ENCODE data around the gene CADM1.

The CADM1 gene

DNA sequence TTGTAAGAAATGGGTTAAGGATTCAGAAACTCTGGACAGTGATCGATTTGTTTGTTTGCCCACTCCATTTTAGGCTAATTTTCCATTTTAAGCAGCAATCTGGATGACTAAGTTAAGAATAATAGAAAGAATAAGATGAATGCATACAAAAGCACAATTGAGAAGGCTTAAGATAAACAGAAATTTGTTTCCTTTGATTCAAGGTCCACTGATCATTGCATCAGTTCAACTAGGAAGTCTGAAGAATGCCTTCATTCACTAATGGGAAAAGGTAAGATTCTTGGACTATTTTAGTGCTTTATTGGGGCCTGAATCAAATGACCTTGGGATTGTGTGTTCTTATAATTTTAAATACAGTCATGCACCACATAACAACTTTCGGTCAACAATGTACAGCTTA is 140.8 kb downstream of the CADM1 start:
- FAIRE-seq, result no peak
- no peak for DNase-seq (ENCODE audit: insufficient read length, low spot score)

DNA sequence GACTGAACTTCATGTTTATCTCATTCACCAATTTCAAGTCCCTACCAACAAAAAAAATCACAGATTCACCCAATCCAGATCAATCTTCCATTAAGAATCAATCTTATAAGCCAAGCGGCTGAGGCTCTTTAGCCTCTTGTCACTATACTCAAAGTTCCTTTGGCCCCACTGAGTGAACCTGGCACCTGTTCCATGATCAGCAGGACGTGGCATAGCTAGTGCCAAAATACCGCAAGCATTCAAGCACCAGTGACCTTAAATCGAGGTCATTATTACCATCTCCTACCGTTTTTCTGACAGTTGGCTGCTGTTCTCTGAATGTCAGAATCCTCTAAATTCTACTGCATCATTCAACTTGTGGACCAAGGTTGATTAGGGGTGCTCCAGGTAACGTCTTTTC is 141.2 kb downstream of the CADM1 start:
- FAIRE-seq, result no peak
- DNase-seq (ENCODE audit: insufficient read length, low spot score), result no peak

DNA sequence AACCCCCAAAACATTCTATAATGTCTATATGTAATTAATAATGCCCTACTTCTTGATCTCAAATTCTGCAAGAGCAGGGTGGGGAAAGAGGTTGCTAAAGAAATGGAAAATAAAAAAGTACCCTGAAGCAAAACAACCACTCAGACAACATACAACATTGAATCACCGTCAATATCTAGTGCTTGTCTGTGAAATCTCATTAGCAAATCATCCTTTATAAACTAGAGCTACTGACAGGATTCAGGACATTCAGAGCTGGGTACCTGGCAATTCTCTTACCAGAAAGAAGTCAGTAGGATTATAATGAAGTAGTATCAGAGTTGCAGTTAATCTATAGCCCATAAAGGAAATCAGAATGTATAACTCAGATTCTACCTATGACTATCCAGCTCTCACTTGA is 143.2 kb downstream of the CADM1 start:
- DNase-seq (ENCODE audit: insufficient read length, low spot score) (no peak), FAIRE-seq (no peak)

DNA sequence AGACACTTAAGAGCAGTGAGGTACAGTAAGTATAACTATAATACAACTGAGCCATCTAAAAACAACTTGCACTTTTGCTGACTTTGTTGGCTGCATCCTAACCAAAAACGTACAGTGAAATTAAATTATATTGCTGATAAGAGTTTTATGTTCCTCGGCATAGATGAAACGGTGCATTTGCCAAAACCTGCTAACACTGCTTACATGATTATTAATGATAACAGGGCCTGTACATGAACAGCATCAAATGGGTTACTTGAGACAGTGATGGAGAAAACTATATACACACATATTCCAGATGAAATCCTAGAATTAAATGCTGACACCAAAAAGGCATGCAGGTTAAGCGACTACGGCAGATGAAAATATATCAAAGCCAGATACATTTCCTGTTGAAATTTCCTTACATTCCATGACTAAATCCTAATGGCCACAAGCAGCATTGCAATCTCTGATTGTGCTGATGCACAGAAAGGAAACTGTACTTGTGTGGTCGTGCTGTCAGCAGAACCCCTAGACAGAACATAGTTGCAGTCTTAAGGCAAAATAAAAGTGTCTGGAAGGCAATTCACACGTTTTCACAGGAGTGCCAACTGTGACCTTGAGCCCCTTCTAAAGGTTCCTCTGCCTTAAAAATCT is 143.9 kb downstream of the CADM1 start:
- FAIRE-seq (no peak), DNase-seq (ENCODE audit: insufficient read length, low spot score) (no peak)

DNA sequence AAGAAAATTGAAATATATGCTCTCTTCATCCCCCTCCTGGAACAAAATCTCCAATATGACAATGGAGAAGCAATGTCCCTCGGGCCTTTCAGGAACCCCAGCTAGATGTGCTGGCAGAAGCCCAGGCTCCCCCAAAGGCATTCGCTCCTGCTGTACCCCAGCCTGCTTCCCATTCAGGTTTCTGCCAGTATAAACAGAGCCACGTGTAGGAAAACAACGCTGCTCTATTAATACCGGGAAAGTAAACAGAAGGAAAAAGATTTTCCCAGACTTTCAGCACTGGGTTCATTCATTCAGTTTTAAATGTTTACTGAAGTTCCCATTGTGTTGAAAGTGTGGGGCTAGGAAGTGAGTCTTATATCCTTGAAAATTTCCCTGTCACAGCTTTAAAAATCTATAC is 147.1 kb downstream of the CADM1 start:
- DNase-seq (ENCODE audit: insufficient read length, low spot score) (no peak), FAIRE-seq (no peak)

DNA sequence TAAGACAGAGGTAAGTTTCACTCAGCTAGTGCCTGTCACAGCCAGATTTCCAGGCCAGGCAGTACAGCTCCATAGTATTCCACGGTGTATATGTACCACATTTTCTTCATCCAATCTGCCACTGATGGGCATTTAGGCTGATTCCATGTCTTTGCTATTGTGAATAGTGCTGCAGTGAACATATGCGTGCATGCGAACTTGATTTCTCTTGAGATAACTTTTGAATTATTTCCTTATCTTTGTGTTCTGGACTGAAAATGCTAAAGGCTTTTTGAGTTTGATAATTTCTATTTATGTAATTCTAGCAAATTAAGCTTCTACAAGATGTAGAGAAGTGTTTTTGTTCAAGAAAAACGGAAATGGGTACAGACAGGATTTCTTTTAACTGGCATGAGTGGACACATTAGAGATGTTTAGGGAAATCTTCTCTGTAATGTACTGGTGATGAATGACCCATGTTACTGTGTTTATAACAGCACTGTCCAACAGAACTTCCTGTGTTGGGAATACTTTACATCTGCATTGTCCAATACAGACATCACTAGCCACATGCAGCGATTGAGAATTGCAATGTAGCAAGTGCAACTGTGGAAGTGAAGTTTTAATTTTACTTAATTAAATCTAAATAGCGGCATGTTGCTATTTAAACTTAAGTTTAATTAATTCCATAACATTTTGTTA is 151.3 kb downstream of the CADM1 start:
- FAIRE-seq, result no peak
- DNase-seq (ENCODE audit: insufficient read length, low spot score), result no peak

DNA sequence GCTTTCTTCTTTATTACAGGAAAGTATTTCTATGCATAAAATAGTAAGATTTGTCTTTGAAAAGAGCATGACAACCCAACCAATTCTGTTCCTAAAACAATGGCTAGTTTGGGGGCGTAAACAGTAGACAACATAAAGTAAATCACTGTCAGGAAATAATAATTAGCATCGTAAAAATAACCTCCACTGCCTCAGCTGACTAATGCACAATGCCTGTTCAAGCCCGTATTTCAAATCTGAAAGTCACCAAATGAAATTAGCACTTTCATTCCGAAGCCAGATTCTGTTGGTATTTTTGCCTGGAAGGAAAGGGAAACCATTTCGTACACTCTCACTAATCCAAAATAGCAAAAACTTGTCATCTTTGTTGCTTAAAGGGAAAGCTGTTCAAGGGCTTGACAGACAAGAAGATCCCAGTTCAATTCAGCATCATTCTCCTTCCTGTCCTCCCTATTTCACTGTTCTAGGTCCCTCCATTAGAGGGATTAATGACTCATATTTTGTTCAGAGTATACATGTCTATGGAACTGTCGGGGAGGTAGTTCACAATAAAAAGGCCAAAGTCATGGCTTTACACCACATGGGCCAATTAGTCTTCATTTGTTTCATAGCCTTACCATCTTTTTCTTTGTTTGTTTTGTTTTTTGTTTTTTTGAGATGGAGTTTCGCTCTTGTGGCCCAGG is 154.7 kb downstream of the CADM1 start:
- DNase-seq (ENCODE audit: insufficient read length, low spot score) (no peak), FAIRE-seq (no peak)

DNA sequence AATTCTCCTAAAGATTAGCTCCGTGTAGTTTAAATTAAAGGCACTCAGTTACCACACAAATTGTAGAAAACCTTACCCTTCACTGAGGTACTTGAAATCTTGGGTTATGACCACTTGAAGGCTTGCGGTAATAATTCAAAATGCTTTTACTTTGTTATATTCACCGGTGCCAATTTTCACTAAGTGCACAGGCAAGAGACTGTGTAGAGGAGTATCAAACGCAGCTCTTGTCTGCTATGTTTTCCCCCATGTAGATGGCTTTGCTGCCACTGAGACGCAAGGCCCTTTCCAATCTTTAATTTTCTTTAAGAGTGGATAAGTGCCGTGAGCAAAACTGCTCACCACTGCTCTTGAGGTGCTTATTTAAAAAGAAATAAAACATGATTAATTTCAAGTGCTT is 155.8 kb downstream of the CADM1 start:
- FAIRE-seq (no peak), DNase-seq (ENCODE audit: insufficient read length, low spot score) (no peak)

DNA sequence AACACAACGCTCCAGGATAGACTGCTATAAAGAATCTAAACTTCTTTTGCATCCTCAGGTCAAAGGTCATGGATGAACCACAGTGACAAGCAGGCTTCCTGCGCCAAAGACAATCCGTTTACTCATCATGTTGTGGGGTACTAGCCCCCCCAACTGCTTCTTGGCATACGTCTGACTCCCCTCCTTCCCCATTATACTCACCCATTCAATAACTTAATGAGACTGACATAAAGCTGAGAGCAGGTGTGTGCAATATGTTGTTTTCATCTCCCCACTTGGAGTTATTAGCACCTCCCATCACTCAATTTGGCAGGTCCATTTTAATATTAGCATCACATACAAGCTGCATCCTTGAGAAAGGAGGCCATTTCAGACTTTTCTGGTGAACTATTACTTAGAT is 157.1 kb downstream of the CADM1 start:
- FAIRE-seq (no peak), DNase-seq (ENCODE audit: insufficient read length, low spot score) (no peak)

DNA sequence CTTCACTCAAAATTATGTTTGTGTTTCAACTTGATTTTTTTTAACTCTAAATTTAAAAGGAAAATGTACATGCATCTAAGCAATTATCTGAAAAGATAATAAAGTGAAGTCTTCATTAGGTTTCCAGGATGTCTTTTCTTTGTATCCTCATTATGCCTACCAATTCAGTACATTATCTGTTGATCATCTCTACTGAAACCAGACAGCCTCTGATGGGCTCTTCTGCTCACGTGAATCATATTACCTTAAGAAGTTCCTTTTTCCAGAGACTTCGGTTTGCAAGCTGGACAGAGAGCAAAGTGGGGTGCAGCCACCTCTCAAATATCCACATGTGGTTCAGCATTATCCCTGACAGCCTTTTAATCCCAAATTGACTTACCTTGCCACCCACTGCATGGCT is 158.4 kb downstream of the CADM1 start:
- no peak for FAIRE-seq
- DNase-seq (ENCODE audit: insufficient read length, low spot score), result no peak

DNA sequence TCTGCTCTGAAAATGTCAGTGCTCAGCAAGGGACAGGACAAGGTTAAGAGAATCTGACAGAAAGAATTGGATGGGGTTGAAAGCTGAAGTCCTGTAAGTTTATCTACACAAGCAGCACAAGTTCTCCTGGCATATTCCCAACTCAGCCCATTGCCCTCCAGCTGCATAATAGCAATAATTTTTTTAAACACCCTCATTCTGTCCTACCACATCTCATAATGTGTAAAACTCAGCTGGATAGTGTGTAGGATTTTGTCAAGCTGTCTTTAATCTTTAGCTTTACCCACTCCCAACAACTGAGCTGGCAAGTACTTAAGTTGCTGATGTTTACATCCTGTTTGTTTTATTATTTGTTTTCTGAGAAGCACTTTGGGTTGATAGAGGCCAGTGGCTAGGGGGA is 158.9 kb downstream of the CADM1 start:
- DNase-seq (ENCODE audit: insufficient read length, low spot score) (no peak), FAIRE-seq (no peak)

DNA sequence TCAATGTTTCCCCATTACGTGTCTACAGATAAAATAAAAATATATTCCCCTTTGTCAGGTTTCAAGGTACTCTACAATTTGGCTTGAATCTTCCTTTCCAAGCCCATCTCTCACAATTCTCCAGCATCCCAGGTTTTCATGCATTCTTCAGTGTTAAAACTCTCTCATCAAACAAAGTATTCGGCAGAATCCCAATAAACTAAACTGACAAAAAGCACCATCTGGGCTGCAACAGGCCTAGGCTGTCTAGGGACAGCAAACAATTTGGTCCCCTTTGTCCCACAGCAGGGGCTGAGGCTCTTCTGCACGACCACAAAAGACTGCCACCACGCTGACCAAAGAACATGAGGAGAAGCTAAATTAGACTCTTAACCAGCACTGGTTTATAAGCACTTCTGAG is 159.4 kb downstream of the CADM1 start:
- FAIRE-seq (no peak), DNase-seq (ENCODE audit: insufficient read length, low spot score) (no peak)

DNA sequence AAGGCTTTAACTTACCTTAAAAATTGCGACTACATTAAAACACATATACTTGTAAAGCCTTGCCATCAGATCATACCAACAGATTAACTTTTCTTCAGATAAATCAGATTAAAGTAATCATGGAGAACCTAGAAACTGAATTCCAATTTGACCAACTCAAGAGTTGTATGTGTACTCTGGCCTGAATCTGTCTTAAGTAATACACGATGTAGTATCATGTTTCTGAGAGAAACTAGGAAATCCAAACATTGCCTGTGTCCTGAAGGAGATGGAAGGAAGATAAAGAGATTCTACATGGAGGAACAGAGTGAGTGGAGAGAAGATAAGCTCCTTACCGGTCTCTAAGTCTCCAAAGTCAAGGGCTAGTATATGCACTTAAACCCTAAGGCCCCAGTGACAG is 162.1 kb downstream of the CADM1 start:
- DNase-seq (ENCODE audit: insufficient read length, low spot score), result no peak
- FAIRE-seq, result no peak

DNA sequence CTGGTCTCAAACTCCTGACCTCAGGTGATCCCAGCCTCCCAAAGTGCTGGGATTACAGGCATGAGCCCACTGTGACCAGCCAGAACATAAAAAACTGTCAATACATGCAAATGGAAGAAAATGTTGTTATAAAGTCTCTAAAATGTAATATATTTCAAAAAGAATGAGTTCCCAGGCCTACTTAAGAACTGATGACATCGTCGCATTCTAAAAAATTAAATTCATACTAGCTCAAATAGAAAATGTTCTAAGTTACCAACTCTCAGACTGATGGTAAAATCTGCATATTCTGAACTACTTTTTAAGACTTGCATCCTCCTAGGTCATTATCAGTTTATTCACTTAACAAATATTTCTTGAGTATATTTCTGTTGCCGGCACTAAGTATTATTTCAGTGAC is 163.3 kb downstream of the CADM1 start:
- FAIRE-seq (no peak), DNase-seq (ENCODE audit: insufficient read length, low spot score) (no peak)

DNA sequence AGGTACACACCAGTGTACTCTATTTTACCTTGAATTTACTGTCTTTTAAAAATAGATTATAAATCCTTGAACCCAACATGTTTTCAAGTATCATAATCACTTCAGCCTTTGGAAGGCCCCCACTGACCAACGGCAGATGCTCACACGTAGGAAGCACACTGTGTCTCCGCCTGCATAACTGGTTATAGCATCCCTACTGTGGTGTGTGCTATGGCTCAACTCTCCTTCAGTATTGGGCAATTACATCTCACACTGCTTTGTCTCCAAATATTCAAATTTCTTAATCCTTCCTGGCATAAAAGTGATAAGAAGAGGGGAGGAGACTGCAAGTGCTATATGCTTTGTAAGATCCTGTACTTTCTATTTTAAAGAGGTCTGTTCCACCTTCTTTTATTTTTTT is 165.7 kb downstream of the CADM1 start:
- DNase-seq (ENCODE audit: insufficient read length, low spot score), result no peak
- no peak for FAIRE-seq

DNA sequence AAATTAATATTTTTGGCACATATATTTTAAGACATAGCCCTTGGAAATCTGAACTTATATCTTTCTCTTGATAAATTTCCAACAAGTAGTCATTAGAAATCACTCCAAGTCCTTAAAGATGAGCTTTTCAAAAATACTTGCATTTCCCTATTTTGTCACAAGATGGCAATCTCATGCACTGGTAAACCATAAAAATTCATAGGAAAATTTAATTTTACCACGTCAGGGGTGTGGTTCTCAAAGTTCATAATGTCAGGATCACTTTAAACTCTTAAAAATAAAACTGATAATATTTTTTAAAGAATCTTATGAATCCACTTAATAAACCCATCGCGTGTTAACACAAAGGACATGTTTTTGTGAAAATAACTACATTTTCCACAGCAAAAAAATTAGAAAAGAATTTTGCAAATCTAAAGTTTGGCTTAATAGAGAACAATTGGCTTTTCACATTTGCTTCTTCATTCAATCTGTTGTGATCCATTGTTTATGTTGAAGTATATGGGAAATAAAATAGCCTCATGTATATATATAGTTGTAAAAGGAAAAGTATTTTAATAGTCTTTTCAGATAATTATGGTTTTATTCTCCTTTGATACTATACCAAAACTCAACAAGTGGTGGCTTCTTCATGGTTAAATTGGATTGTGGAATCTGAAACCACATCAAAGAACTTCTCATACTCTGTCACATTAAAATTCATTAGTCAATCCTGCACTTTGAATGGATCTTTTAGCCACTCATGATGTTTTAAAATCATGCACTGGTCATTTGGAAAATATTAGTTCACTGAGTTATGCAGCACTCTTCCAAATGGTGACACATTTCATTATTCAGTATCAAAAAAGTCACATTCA is 169.1 kb downstream of the CADM1 start:
- DNase-seq (ENCODE audit: insufficient read length, low spot score) (no peak), FAIRE-seq (peak; percentile 66)

DNA sequence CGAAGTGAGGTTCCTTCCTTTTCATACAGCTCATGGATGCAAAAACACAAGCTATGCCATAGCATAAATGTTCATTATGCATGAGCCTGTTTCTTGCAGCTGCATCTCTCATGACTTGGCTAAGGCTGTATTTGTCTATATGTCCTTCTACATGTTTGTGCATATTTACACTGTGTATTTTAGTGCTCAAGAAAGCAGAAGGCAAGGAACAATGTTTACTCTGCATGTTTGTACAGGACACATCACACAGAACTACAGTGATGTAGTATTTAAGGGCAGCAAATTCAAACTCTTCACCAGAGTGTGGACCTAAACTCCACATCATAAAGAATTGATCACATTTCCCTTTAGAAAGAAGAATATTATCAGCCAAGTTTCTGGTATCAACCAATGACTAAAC is 170.3 kb downstream of the CADM1 start:
- FAIRE-seq (no peak), DNase-seq (ENCODE audit: insufficient read length, low spot score) (no peak)

DNA sequence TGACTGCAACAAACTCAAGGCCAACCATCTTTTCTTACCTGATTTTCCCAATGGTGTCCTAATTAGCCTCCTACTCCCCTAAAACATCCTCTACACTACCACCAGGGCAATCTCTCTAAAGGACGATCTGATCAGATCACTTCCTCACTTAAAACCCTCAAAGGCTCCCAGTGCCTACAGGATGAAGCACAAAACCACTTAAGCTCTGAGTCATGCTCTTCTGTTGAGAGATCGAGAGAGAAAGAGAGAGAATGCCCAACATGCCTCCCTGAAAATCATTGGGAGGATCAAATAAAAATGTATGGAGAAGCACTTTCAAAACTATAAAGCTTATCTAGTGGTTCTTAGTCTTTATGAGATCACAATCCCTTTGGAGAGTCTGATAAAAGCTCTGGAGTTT is 171.1 kb downstream of the CADM1 start:
- no peak for DNase-seq (ENCODE audit: insufficient read length, low spot score)
- FAIRE-seq, result no peak

DNA sequence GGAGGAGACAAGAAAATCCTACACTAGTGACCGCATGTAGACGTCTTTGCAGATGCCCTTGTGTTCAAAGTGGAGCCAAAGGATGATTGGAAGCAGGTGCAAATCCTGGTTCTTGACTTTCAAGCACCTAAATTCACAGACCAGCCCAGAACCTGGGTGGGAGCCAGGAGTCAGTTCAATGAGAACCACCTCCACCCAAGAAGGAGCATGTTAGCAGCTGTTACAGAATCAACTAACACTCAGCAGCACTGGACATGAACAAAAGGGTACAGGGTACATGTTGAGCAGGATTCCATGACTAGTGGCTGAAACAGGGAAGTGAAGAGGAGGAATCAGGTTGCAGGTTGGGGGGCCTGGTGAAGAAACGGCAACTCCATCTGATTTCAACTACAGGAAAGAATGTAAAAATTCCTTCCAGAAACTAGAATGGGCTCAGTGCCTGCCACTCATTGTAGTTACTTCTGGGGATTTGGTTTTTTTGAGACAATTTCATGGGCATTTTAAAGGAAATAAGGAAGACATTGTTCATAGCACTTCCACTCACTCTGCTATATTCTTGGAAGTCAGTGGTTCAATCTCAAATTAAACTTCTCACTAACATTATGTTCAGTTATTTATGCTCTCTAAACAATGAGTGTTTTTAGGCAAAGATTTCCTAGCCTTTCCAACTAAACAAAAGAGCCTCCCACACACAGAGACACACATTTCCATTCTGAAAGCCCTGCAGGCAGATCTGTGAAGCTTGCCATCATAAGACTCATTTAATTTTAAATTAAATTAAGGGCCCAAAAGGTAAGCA is 173.3 kb downstream of the CADM1 start:
- DNase-seq (ENCODE audit: insufficient read length, low spot score) (no peak), FAIRE-seq (no peak)

DNA sequence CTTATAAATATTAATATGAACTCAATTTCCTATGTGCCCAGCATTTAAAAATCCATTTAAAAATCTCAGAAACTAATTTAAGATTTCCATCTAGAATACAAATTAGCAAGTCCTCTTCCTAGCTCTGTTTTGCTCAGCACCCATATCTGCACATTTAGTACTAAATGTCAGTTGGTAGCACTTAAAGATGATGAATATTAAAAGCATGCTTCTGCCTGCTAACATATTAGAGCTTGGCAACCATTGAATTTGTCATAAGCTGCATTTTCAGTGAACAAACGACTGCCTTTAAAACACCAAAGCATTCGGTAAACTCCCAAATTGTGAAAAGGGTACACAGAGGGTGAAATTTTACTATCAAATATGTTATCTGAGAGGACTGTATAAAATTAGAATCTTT is 177.7 kb downstream of the CADM1 start:
- DNase-seq (ENCODE audit: insufficient read length, low spot score) (no peak), FAIRE-seq (no peak)

DNA sequence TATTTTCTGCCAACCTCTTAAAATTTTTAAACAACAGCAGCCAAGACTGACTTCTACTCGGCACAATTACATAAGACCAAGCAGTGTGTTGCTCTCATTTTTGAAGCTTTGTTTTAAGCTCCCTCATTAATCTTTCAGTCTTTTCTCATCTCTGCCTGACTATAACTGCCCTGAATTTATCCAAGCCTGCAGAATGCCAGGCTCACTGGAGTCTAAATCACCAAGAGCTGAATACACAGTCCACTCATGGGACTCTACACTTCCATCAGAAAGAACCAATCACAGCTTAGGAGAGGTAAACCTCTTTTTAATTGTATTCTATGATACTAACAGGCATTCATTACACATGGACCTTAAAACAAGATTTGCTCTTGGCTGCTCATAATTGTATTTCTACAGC is 178.7 kb downstream of the CADM1 start:
- DNase-seq (ENCODE audit: insufficient read length, low spot score), result no peak

More for the DNA sequence above, 178.7 kb downstream of the CADM1 start:
- FAIRE-seq, result no peak

All from GM19239 (cell line).